ENCODE measurements around the gene PES1. TPM values are rescaled to one million over a fixed set of nuclear protein-coding genes. Genes with fewer than 3 reads are reported as not detected.
"Not testable (repeated sequence)": the region's sequence is repeated elsewhere in the genome, so short reads cannot be mapped to it uniquely, and the experiment has no call there.

PES1 gene
- total RNA-seq, 1 experiment from 2014 or later = 98.0 TPM

DNA sequence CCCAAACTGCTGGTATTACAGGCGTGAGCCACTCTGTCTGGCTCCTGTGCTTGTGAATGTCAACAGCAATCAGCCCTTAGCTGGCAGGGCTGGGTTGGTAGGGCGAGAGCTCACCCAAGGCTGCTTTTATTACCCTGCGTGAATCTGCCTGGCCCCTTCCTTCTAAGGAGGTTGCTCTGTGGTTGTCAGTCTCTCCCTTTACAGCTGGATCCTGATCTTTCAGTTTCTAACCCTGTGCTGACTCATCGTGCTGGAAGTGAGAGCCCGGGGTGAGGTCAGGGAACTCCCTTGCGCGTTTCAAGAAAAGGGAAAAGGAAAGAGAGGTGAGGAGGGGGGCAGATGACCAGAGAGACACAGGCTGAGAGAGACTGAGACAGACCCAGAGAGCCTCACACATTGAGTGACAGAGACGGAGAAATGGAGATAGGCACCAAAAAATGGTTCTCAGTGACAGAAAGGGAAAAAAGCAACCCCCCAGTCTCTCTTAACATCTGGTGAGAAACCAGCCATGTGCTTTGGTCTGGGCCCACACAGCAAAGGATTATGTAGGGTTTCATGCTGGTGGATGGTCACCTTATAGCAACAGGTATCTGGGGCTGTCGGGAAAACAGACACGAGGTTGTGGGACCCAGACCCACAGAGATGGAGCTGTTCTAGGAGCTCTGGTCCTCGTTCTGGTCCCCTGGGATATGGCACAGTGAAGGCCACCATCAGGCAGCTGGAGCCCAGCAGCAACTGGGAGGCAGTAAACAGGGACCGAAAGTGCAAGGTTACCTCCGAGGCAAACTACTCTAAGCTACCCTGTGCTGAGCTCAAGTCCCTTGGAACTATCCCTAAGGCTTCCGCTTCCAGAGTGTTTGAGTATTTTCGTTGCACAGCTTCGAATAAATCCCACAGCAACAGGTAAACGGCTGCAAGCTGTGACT, 17.8 kb upstream of the PES1 start:
- peak; percentile 91 for DNase-seq (ENCODE audit: low read depth)

DNA sequence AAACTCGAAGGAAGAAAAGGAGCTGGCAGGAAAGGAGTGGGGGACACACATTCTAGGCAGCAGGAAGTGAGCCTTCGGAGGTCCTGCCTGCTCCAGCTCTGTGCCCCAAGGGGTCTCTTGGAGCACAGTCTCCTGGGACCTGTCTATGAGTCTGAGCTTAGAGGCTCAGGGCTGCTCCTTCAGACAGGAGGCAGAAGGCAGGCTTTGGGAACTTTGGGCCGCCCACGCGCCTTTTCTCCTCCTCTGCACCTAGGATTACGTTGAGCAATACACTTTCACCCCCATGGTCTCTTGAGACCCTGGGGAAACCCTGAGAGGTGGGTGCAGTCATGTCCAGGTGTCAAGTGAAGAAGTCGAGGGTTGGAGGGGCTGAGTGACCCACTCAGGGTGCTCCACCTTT, 16.2 kb upstream of the PES1 start:
- no peak for DNase-seq (ENCODE audit: low read depth)

DNA sequence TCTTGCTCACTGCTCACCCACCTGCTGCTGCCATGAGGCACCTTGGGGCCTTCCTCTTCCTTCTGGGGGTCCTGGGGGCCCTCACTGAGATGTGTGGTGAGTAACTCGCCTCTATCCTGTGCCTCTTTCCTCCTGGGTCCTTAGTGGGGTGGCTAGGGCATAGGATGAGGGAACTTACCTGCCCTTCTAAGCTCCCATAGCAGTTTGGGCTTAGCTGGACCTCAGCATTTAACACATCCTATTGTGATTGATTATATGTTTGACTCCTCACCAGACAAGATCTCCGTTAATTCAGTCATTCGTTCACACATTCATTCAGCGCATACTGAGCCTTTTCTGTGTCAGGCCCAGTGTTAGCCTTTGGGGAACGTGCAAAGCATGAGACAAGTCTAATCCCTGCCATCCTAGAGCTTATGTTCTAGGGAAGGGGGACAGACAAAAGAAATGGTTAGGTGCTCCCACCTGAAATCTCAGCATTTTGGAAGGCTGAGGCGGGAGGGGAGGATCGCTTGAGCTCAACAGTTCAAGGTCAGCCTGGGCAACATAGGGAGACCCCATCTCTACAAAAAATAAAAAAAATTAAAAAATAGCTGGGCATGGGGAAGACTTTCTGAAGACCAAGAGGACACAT, 15.7 kb upstream of the PES1 start:
- no peak for DNase-seq (ENCODE audit: low read depth)

DNA sequence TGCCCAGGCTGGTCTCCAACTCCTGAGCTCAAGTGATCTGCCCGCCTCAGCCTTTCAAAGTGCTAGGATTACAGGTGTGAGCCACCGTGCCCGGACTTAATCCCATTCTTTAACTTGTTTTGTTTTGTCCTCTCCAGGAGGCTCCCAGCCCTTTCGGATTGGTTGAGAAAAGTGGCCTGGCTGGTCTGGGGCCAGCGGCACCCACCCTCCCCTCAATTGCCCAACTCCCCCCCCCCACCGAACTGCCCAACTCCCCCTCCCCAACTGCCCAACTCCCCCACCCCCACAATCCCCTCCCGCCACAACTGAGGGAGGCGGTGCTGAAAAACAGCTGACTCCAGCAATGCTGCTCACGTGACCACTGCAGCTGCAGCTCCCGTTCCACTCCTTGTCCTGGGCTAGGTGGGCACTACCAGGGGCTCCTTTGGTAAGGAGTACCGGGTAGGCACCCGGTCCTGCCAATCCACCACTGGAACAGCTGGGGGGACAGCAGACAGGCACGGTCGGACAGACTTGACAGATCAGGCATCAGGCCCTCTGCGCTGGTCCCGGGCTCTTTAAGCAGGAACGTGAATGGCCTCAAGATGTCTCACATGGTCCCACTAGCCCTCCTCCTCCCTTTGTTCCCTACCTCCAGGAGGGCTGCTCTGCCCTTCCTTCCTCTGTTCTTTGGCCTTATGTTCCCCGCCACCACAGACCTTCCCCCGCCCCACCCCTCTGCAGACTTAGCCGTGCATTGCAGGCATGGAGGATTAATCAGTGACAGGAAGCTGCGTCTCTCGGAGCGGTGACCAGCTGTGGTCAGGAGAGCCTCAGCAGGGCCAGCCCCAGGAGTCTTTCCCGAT, 15.0 kb upstream of the PES1 start, which contains the start of gene TCN2:
TCN2 (plus strand) TSS at position 720 of the 845 bp plus-strand sequence. CDS start 158 bp downstream, outside the sequence.
- DNase-seq (ENCODE audit: low read depth) = peak; percentile 83

DNA sequence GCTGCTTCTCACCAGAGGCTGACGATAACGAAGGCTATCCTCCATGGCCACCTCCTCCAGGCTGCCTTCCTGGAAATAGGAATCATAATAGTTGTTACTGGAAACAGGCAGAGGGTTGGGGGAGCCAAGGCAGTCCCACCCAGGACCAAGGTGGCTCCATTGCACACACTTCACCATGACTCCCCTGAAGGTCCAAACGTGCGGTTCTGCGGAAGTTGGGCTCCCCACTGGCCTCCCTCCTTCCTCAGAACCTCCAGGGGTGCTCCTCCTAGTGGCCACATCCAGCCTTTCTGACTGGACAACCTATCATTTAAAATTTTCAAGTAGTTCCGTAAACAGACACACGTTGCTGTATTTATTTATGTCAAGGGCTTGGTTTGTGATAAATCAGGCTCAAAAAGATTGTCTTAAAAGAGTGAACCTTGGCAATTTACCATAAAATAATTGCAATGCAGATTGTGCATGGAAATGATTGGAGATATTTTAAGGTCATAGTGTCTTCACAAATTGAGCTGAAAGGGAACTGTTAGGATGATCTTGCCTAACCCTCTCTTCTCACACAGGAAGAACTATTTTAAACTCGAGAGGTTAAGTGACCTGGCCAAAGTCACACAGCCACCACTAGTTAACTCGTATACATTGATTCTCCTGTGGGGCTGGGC, 13.9 kb upstream of the PES1 start:
- peak; percentile 55 for DNase-seq (ENCODE audit: low read depth)

DNA sequence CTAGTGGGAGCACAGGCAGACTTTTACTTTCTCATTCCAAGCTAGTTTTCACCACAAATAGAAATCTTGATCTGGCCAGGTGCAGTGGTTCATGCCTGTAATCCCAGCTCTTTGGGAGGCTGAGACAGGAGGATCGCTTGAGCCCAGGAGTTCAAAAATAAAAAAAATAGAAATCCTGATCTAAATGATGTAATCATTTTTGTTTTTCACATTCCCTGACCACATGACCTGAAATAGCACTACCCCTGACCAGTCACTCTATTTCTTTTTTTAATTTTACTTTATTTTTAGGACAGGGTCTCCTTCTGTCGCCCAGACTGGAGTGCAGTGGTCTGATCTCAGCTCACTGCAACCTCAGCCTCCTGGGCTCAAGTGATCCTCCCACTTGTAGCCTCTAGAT, 13.0 kb upstream of the PES1 start:
- DNase-seq (ENCODE audit: low read depth) = no peak

DNA sequence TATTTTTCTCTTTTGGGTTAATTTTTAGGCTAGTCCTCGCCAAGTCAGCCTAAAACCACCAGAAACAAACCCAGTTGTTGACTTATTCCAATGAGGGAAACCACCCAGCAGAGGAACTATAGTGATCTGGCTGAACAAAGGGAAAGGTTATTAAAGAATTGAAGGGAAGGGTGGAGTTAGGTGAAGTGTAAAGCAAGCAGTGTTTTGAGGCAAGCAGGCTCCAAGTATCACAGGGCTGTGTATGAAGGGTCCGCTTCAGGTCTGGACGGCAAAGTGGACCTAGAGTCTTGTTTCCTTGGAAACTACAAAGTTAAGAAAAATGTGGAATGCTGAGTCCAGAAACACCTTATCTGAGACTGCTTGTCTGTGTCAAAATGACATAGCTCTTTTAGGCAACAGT, 12.1 kb upstream of the PES1 start:
- DNase-seq (ENCODE audit: low read depth) = no peak

DNA sequence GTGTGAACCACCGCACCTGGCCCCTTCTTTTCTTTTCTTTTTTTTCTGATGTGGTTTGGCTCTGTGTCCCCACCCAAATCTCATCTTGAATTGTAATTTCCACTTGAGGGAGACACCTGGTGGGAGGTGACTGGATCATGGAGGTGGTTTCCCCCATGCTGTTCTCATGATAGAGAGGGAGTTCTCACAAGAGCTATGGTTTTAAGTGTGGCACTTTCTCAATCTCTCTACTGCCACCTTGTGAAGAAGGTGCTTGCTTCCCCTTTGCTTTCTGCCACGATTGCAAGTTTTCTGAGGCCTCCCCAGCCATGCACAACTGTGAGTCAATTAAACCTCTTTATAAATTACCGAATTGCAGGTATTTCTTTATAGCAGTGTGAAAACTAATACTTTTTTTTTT, 10.3 kb upstream of the PES1 start:
- peak; percentile 30 for DNase-seq (ENCODE audit: low read depth)

DNA sequence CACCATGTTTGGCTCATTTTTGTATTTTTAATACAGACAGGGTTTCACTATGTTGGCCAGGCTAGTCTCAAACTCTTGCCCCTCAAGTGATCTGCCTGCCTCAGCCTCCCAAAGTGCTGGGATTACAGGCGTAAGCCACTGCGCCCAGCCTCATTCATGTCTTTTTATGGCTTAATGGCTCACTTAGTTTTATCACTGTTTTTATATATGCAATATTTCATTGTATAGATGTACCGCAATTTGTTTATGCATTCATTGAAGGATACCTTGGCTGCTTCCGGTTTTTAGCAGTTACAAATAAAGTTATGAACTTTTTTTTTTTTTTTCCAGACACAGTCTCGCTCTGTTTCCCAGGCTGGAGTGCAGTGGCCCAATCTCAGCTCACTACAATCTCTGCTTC, 9.8 kb upstream of the PES1 start:
- DNase-seq (ENCODE audit: low read depth) = no peak

DNA sequence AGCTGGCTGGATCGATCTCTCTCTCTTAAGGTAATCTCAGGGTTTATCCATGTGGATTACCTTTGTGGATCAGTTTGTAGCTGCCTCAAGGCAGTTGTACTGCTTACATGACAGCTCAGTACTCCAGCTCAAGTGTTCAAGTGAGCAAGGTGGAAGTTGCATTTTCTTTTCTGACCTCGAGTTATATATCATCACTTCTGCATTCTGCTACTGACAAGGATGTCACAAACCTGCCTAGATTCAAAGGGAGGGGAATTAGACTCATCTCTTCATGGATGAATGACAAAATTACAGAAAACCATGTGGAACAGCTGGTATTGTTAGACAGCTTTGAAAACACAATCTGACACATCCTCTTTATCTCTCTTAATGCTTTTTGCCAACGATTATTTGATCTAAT, 9.2 kb upstream of the PES1 start:
- DNase-seq (ENCODE audit: low read depth) = no peak

DNA sequence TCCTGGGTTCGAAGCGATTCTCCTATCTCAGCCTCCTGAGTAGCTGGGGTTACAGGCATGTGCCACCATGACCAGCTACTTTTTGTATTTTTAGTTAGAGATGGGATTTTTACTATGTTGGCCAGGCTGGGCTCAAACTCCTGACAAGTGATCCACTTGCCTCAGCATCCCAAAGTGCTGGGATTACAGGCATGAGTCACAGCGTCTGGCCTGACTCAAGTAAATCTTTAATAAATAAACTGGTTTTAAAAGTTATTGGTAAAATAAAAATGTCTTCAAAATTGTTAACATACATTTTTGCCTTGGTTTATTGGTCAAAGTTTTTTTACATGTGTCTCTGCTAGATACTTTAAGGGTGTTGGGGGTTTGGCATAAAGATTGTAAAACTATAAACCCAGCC, 7.3 kb upstream of the PES1 start:
- no peak for DNase-seq (ENCODE audit: low read depth)

DNA sequence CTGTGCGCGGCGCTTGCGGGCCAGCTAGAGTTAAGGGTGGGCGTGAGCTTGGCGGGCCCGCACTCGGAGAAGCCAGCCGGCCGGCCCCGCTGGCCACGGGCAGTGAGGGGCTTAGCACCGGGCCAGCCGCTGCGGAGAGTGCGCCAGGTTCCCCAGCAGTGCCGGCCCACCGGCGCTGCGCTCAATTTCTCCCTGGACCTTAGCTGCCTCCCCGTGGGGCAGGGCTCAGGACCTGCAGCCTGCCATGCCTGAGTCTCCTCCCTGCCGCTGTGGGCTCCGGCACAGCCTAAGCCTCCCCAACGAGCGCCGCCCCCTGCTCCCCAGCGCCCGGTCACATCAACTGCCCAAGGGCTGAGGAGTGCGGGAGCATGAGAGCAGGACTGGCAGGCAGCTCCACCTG, 5.2 kb upstream of the PES1 start:
- no peak for DNase-seq (ENCODE audit: low read depth)

DNA sequence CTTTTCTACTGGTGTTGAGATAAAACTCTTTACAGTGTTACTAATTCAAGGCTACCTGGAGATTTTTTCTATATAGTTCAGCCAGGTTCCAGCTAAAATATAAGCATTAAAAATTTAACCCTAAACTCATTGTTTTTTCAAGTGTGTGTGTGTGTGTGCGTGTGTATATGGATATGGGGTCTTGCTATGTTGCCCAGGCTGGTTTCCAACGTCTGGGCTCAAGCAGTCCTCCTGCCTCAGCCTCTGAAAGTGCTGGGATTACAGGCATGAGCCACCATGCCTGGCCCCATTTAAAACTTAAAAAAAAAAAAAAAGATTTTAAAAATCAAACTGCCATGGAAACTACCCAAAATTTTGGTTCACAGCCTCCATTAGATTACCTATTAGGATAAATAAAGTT, 4.5 kb upstream of the PES1 start:
- DNase-seq (ENCODE audit: low read depth) = no peak

DNA sequence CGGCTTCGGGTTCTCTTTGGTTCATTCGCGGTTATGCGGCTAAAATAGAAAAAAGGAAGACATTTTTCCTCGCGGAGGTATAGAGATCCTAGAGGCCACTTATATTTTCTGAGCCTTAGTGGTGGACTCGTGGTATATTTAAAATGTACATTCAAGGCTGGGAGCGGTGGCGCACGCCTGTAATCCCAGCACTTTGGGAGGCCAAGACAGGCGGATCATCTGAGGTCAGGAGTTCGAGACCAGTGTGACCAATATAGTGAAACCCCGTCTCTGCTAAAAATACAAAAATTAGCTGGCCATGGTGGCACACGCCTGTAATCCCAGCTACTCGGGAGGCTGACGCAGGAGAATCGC, 627 bp upstream of the PES1 start:
- DNase-seq (ENCODE audit: low read depth) = not testable (repeated sequence)

DNA sequence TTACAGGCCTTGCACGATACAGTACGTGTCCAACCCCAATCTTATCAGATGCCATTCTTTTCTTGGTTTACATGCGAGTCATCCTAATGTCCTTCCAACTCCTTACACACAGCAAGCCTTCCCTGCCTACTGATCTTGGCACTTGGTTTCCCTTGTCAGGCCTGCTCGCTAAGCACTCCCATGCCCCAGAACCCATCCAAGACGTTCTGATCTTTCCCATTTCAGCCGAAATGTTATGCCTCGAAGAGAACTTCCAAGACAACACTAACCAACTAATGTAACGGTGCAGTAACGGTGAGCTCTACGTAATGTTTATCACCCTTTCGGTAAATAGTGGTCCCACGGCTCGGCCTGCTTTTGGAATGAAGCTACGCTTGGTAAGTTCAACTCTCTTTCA, 521 bp downstream of the PES1 start:
- DNase-seq (ENCODE audit: low read depth) = peak; percentile 19

DNA sequence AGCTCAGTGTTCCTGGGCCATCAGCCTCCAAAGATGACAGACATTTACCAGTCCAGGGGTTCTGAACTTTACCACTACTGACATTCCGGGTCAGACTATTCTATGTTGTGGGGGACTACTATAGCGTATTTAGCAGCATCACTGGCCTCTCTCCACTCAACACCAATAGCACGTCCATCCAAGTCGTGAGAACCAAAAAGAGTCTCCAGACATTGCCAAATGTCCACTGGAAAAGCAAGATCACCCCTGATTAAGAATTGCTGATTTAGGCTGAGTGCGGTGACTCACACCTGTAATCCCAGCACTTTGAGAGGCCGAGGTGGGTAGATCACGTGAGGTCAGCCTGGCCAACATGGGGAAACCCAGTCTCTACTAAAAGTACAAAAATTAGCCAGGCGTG, 5.3 kb downstream of the PES1 start:
- no peak for DNase-seq (ENCODE audit: low read depth)

DNA sequence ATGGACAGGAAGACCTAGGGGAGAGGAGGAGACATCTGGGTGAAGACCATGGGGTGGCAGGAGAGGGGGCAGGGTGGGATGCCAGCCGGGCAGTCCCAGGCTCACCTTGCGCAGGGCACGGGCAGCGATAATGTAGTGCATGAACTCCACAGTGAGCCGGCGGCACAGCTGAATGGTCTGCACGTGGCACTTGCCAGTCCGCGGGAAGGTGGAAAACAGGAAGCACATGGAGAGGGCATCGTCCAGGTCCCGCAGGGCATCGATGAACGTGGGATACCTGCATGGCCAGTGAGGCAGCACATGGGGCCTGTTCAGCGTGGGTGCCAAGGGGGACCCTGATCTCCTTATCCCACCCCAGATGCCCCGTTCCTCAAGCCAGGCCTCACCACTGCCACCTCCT, 7.3 kb downstream of the PES1 start:
- no peak for DNase-seq (ENCODE audit: low read depth)

DNA sequence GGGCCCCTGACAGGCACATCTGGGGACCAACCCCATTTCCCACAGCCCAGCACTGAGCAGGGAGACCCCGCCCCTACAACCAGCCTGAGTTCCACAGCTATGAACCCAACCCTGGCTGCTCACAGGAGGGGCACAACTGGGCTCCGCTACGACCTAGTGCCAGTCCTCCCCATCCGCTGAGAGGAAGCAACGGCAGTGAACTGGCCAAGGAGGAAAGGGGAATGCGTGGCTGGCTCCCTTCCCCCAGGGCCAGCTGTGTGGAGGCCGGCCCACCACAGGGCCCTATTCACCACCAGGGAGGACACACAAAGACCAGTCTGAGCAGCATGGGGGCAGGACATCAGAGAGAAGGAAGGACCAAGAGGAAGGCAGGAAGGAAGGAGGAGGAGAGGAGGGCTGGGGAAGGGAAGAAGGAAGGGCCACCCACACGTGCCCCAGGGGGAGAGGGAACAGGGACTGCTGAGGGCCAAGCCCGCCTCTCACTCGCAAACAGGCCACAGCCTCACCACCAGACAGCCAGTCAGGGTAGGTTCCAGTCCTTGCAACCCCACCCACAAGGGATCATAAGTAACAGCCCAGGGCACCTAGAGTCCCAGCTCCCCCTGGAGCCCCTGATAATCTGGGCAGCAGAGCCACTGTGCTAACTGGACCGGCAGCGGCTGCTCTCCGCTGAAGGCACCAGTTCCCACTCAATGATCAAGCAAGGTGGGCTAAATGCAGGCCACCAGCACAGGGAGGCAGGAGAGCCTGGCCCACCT, 8.7 kb downstream of the PES1 start:
- no peak for DNase-seq (ENCODE audit: low read depth)

DNA sequence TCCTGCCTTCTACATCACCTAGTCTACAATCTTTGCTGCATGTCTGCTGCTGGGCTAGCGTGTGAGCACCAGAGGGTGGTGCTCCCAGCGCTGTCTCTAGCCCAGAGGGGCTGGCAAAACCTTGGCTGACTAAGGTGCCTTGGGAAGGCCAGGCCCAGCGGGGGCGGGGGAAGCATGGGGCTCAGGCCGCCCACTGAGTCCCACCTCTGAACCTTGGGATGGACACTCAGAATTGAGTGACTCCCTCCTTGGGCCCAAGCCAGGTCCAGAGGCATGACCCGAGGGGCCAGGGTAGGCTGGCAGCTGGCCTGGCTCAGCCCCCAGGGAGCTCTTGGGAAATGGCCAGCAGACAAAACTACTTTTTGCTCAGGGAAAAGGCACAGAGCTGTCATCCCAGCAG, 9.7 kb downstream of the PES1 start:
- no peak for DNase-seq (ENCODE audit: low read depth)

DNA sequence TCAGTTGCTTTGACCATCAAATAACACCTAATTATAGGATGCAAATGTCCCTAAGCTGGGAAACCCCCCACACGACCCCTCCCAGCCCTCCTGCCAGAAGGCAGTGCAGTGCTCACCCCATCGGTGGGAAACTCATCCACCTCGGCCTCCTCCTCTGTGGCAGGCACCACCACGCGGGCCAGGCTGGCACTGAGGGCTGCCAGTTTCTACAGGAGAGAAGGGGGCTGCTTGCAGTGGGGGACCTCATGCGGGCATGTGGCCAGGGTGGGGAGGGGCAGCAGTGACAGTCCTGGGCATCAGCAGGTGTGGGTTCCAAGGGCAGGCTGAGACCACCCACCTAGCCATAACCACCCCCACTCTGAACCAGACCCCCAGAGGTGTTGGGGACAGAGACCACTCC, 10.8 kb downstream of the PES1 start:
- no peak for DNase-seq (ENCODE audit: low read depth)

DNA sequence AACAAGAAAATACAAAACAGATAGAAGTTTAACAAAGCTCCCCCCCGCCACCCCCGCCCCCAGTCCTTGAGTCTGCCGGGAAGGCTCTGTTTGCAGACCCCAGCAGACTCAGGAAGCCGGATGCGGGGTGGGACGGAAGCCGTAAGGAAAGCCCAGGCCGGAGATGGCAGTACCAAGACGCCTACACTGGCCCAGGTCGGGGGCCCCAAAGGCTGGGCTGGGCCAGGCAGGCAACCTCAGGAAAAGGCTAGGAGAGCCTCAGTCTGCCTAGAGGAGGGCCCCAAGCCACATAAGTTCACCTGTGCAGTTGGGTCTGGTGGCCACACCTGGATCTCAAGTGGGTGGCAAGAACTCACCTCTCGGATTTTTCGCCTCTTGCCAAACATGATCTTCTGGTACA, 13.2 kb downstream of the PES1 start:
- no peak for DNase-seq (ENCODE audit: low read depth)
